ENCODE results near the gene C9. TPM values are rescaled to one million over a fixed set of nuclear protein-coding genes. Genes with fewer than 3 reads are reported as not detected.
"Not testable (repeated sequence)": the region's sequence is repeated elsewhere in the genome, so short reads cannot be mapped to it uniquely, and the experiment has no call there.

C9 gene
- total RNA-seq, 4 donors from 2014 or later = not detected

GRCh38 chr5:39273314-39273954, 90.9 kb downstream of the C9 start:
- in situ Hi-C loops (cut with MboI; ENCODE audit: low pct_ligation_motif_present in 1 of 4, low pct_unique_long_range_greater_than_20kb in 1 of 4, low sequenced_read_pairs in 3 of 4) = no loop called here
- WGBS, 2 donors (ENCODE audit: low coverage in 1 of 2) = 79 to 85% methylated on average over 2 of the region's 2 CpGs

GRCh38 chr5:39272869-39273231, 91.4 kb downstream of the C9 start:
- H3K36me3 ChIP-seq; H3K27me3 ChIP-seq; H3K9me3 ChIP-seq; in situ Hi-C loops (cut with MboI; ENCODE audit: low pct_ligation_motif_present in 1 of 4, low pct_unique_long_range_greater_than_20kb in 1 of 4, low sequenced_read_pairs in 3 of 4); intact Hi-C loops (cut with DNase I; ENCODE audit: low total_unique reads); DNase-seq; H3K4me3 ChIP-seq: not testable (repeated sequence)
- H3K27ac ChIP-seq = peak overlapping the region in 1 of 4 donors; percentile 69
- WGBS, 2 donors (ENCODE audit: low coverage in 1 of 2) = 82 to 85% methylated on average over 2 to 14 of the region's 14 CpGs
- peaks cover 0 to 14% (median 2%) of the 10 kb centered on the region in 4 donors for H3K4me1 ChIP-seq

More at GRCh38 chr5:39273314-39273954, 90.9 kb downstream of the C9 start:
- no peaks in the 10 kb centered on the region for H3K27me3 ChIP-seq
- H3K4me3 ChIP-seq = no peak overlapping the region
- intact Hi-C loops (cut with DNase I; ENCODE audit: low total_unique reads) = no loop called here
- H3K36me3 ChIP-seq = no peaks in the 10 kb centered on the region
- H3K4me1 ChIP-seq = peaks cover 0 to 14% (median 2%) of the 10 kb centered on the region in 4 donors
- DNase-seq = no peak
- no peaks in the 10 kb centered on the region for H3K9me3 ChIP-seq
- H3K27ac ChIP-seq = peak overlapping the region; percentile 45 to 73 (median 64)
- TF ChIP-seq CTCF (IDR thresholded peaks at IDR 0.05) (no peak), POLR2A (IDR thresholded peaks at IDR 0.05) (no peak), EP300 (IDR thresholded peaks at IDR 0.05; ENCODE audit: low read depth) (no peak), POLR2AphosphoS5 (IDR thresholded peaks at IDR 0.05) (no peak)

- DNase-seq = no peak
- Histone ChIP-seq H3K27me3 (no peaks in the 10 kb centered on the region), H3K27ac (peak overlapping the region in 2 of 4 donors; percentile 31 to 32), H3K36me3 (no peaks in the 10 kb centered on the region), H3K4me3 (no peak overlapping the region), H3K4me1 (peaks cover 0 to 13% (median 6%) of the 10 kb centered on the region in 4 donors), H3K9me3 (no peaks in the 10 kb centered on the region)
- 69 to 88% methylated on average over 1 to 2 of the region's 2 CpGs for WGBS, 2 donors (ENCODE audit: low coverage in 1 of 2)
- TF ChIP-seq EP300 (IDR thresholded peaks at IDR 0.05; ENCODE audit: low read depth) (no peak), POLR2AphosphoS5 (IDR thresholded peaks at IDR 0.05) (no peak), POLR2A (IDR thresholded peaks at IDR 0.05) (no peak), CTCF (IDR thresholded peaks at IDR 0.05) (no peak)
- intact Hi-C loops (cut with DNase I; ENCODE audit: low total_unique reads) (no loop called here), in situ Hi-C loops (cut with MboI; ENCODE audit: low pct_ligation_motif_present in 1 of 4, low pct_unique_long_range_greater_than_20kb in 1 of 4, low sequenced_read_pairs in 3 of 4) (no loop called here)
These were observed 94.0 kb downstream of the C9 start for GRCh38 chr5:39270225-39270848.

- no peak overlapping the region for H3K4me3 ChIP-seq
- 75 to 91% methylated on average over 1 to 2 of the region's 2 CpGs for WGBS, 2 donors (ENCODE audit: low coverage in 1 of 2)
- H3K36me3 ChIP-seq = no peaks in the 10 kb centered on the region
- TF ChIP-seq POLR2AphosphoS5 (IDR thresholded peaks at IDR 0.05) (no peak), CTCF (IDR thresholded peaks at IDR 0.05) (no peak), POLR2A (IDR thresholded peaks at IDR 0.05) (no peak), EP300 (IDR thresholded peaks at IDR 0.05; ENCODE audit: low read depth) (no peak)
- H3K27me3 ChIP-seq = no peaks in the 10 kb centered on the region
- in situ Hi-C loops (cut with MboI; ENCODE audit: low pct_ligation_motif_present in 1 of 4, low pct_unique_long_range_greater_than_20kb in 1 of 4, low sequenced_read_pairs in 3 of 4) = no loop called here
- H3K9me3 ChIP-seq = no peaks in the 10 kb centered on the region
- H3K27ac ChIP-seq = no peak overlapping the region
- intact Hi-C loops (cut with DNase I; ENCODE audit: low total_unique reads) = no loop called here
- H3K4me1 ChIP-seq = peaks cover 0 to 9% (median 1%) of the 10 kb centered on the region in 4 donors
- no peak for DNase-seq
These were observed 97.1 kb downstream of the C9 start for GRCh38 chr5:39267186-39267585.

Measured in transverse colon (tissue), 4 donors.